ENCODE results near the gene EIF3L.

GRCh38 chr22:37823134-37823985, 25.9 kb upstream of the EIF3L start, which contains the start of gene GALR3:
- TF ChIP-seq POLR2A (IDR thresholded peaks at IDR 0.05) = no peak
- TF ChIP-seq, protein P1, sequence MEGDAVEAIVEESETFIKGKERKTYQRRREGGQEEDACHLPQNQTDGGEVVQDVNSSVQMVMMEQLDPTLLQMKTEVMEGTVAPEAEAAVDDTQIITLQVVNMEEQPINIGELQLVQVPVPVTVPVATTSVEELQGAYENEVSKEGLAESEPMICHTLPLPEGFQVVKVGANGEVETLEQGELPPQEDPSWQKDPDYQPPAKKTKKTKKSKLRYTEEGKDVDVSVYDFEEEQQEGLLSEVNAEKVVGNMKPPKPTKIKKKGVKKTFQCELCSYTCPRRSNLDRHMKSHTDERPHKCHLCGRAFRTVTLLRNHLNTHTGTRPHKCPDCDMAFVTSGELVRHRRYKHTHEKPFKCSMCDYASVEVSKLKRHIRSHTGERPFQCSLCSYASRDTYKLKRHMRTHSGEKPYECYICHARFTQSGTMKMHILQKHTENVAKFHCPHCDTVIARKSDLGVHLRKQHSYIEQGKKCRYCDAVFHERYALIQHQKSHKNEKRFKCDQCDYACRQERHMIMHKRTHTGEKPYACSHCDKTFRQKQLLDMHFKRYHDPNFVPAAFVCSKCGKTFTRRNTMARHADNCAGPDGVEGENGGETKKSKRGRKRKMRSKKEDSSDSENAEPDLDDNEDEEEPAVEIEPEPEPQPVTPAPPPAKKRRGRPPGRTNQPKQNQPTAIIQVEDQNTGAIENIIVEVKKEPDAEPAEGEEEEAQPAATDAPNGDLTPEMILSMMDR (IDR thresholded peaks at IDR 0.05) = no peak

All from gastroesophageal sphincter (tissue), 3 donors.